DND-41 (cell line): ENCODE results near the gene ANKLE2.

ENCODE experiments used
- ATAC-seq: fragments of 200-7000 bp; cut with Tn5 transposase; 3 replicates; pipeline ENCODE4 v1.9.1; 2021; ENCODE audit warnings: low read depth; ENCODE audit not compliant: insufficient read depth
- DNase-seq: peaks from one replicate; pipeline ENCODE4 v3.0.0-alpha.2; 2020
- H2AFZ ChIP-seq: 2 replicates; pipeline ENCODE4 v1.6.0; 2012; ENCODE audit warnings: low read depth, low read length
- H3K27ac ChIP-seq: 2 replicates; pipeline ENCODE4 v1.5.1; 2012; ENCODE audit warnings: low read length, inconsistent platforms
- H3K27me3 ChIP-seq: fragments of 200-600 bp; sonication (generic); 2 replicates; pipeline ENCODE4 v1.6.0; 2012; ENCODE audit warnings: low read length, mild to moderate bottlenecking, inconsistent platforms; ENCODE audit not compliant: insufficient read depth, poor library complexity
- H3K36me3 ChIP-seq: 2 replicates; pipeline ENCODE4 v1.5.1; 2012; ENCODE audit warnings: low read length, inconsistent platforms; ENCODE audit not compliant: insufficient read depth
- H3K4me1 ChIP-seq: 2 replicates; pipeline ENCODE4 v1.5.1; 2012; ENCODE audit warnings: mild to moderate bottlenecking, low read length; ENCODE audit not compliant: insufficient read depth
- H3K4me2 ChIP-seq: 2 replicates; pipeline ENCODE4 v1.6.0; 2012; ENCODE audit warnings: mild to moderate bottlenecking, moderate library complexity, low read length, inconsistent platforms; ENCODE audit not compliant: insufficient read depth
- H3K4me3 ChIP-seq, 2 experiments: fragments of 200-600 bp in 1 of 2; shearing (Covaris generic) in 1 of 2; 2 replicates each; pipeline ENCODE4 v1.5.1; 2012 to 2016; ENCODE audit warnings: inconsistent platforms in 2 of 2, low read length in 2 of 2, mild to moderate bottlenecking in 2 of 2, low read depth in 1 of 2, moderate library complexity in 1 of 2
- H3K79me2 ChIP-seq: 2 replicates; pipeline ENCODE4 v1.6.0; 2012; ENCODE audit warnings: low read length, inconsistent platforms; ENCODE audit not compliant: insufficient read depth
- H3K9ac ChIP-seq: 2 replicates; pipeline ENCODE4 v1.6.0; 2012; ENCODE audit warnings: low read depth, mild to moderate bottlenecking, inconsistent platforms, low read length, moderate library complexity
- H3K9me3 ChIP-seq: 2 replicates; pipeline ENCODE4 v1.5.1; 2012; ENCODE audit warnings: low read length, moderate library complexity, mild to moderate bottlenecking, inconsistent platforms; ENCODE audit not compliant: insufficient read depth, severe bottlenecking
- H4K20me1 ChIP-seq: 2 replicates; pipeline ENCODE4 v1.6.0; 2012; ENCODE audit warnings: low read length; ENCODE audit not compliant: insufficient read depth
- EZH2 ChIP-seq: IDR thresholded peaks from 3 replicates; pipeline ENCODE4 v1.6.1; 2012; ENCODE audit warnings: borderline replicate concordance, low read depth, mild to moderate bottlenecking, moderate library complexity, low read length, inconsistent platforms; ENCODE audit not compliant: severe bottlenecking
- TF ChIP-seq, protein P1 (sequence below): IDR thresholded peaks from 2 replicates; pipeline ENCODE4 v1.5.1; 2012; ENCODE audit warnings: borderline replicate concordance, low read length, moderate library complexity, mild to moderate bottlenecking; ENCODE audit not compliant: poor library complexity, severe bottlenecking; ENCODE audit errors: extremely low read depth

The ANKLE2 gene

DNA sequence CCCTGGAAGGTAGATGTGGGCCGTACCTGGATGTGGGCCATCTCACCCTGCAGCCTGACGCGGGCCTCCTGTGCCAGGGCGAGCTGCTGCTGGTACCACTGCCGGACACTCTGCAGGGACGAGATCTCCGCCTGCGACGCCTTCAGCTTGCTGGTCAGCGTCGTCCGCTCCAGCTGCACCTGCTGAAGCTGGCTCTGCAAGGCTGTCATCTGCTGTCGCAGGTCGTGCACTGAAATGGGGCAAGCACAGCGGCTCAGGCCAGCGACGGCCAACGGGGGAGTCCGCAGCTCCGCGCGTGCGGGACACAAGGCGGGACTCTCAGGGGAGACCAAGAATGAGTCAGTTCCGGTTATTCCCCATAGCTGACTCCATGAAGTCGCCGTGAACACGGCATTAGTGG lies 40.1 kb upstream of the ANKLE2 start:
- TF ChIP-seq, protein P1, sequence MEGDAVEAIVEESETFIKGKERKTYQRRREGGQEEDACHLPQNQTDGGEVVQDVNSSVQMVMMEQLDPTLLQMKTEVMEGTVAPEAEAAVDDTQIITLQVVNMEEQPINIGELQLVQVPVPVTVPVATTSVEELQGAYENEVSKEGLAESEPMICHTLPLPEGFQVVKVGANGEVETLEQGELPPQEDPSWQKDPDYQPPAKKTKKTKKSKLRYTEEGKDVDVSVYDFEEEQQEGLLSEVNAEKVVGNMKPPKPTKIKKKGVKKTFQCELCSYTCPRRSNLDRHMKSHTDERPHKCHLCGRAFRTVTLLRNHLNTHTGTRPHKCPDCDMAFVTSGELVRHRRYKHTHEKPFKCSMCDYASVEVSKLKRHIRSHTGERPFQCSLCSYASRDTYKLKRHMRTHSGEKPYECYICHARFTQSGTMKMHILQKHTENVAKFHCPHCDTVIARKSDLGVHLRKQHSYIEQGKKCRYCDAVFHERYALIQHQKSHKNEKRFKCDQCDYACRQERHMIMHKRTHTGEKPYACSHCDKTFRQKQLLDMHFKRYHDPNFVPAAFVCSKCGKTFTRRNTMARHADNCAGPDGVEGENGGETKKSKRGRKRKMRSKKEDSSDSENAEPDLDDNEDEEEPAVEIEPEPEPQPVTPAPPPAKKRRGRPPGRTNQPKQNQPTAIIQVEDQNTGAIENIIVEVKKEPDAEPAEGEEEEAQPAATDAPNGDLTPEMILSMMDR, result no peak
- TF ChIP-seq EZH2, result no peak
- ATAC-seq (no peak), DNase-seq (no peak)
- Histone ChIP-seq H3K27ac (no peak overlapping the region), H4K20me1 (peaks cover 21% of the 10 kb centered on the region), H3K4me2 (no peak overlapping the region), H3K79me2 (peaks cover 10% of the 10 kb centered on the region; the same call in 1 of the 2 replicates), H3K9me3 (no peaks in the 10 kb centered on the region), H3K9ac (no peak overlapping the region), H3K4me1 (no peaks in the 10 kb centered on the region), H3K36me3 (peaks cover 84% of the 10 kb centered on the region), H3K4me3 (no peak overlapping the region), H3K27me3 (no peaks in the 10 kb centered on the region), H2AFZ (no peak overlapping the region)

DNA sequence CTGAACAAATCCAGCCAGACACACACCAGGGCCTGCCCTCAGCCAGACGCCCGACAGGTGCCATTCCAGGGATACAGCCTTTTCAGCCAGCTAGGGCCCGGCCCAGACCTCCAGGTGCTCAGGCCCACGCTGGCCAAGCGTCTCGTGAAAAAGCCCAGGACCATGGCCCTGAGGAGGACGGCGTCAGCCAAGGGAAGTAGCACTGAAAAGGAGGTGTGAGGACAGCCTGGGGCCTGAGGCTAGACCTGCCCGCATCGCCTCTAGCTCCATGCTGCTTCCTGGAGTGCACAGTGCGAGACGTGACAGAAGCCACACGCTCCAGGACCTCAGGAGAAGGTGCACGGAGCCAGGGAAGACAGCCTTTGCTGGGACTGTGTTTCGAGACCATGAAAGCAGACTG lies 37.2 kb upstream of the ANKLE2 start:
- H3K9ac ChIP-seq, result no peak overlapping the region
- no peaks in the 10 kb centered on the region for H3K9me3 ChIP-seq
- peaks cover 85% of the 10 kb centered on the region for H3K36me3 ChIP-seq
- H3K79me2 ChIP-seq, result peaks cover 2% of the 10 kb centered on the region
- H3K4me3 ChIP-seq, result no peak overlapping the region
- no peak overlapping the region for H3K4me2 ChIP-seq
- TF ChIP-seq, protein P1, result no peak
- TF ChIP-seq EZH2, result no peak
- no peaks in the 10 kb centered on the region for H3K4me1 ChIP-seq
- H4K20me1 ChIP-seq, result peaks cover 5% of the 10 kb centered on the region; the same call in 1 of the 2 replicates
- H3K27ac ChIP-seq, result no peak overlapping the region
- DNase-seq (no peak), ATAC-seq (no peak)
- H3K27me3 ChIP-seq, result no peaks in the 10 kb centered on the region
- no peak overlapping the region for H2AFZ ChIP-seq

DNA sequence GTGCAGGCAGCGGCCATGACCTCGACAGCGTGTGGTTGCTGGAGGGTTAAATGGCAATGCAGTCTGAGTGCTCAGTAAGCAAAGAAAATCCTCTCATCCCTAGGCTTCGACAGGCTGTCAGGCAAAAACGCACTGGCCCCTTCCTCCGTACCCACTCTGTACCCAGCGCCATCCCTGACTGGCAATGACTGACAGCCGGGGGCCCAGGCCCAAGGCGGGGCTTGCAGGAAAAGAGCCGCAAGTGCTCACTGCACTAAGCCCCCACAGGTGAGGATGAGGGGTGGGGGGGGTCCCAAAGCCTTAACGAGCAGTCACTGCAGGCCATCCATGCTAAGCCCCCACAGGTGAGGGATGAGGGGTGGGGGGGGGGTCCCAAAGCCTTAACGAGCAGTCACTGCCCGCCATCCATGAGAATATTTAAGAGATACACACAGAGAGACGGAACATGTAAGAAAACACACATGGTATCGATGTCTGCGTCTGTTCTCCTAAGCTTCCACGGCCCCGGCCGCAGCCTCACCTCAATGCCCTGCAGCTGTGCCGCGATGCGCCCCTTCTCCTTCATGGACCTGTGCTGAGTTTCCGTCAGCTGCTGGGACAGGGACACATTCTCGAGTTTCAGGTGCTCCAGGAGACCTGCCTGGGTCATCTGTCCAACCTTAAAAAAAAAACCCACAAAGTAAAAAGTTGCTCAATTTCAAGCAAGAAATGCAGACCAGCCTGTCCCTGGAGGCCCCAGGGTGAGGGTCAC lies 36.4 kb upstream of the ANKLE2 start:
- ATAC-seq (no peak), DNase-seq (no peak)
- H4K20me1 ChIP-seq, result peaks cover 7% of the 10 kb centered on the region; the same call in 1 of the 2 replicates
- H3K79me2 ChIP-seq, result peaks cover 3% of the 10 kb centered on the region
- H3K27me3 ChIP-seq, result no peaks in the 10 kb centered on the region
- no peak overlapping the region for H3K4me3 ChIP-seq
- no peaks in the 10 kb centered on the region for H3K4me1 ChIP-seq
- H3K27ac ChIP-seq, result no peak overlapping the region
- no peak overlapping the region for H3K4me2 ChIP-seq
- TF ChIP-seq, protein P1, result no peak
- TF ChIP-seq EZH2, result no peak
- no peaks in the 10 kb centered on the region for H3K9me3 ChIP-seq
- H3K9ac ChIP-seq, result no peak overlapping the region
- H3K36me3 ChIP-seq, result peaks cover 80% of the 10 kb centered on the region
- no peak overlapping the region for H2AFZ ChIP-seq
